Neural progenitor cell (in vitro differentiated cells): ENCODE data around the gene TMEM25.

Experiments used
- EZH2 ChIP-seq: fragments of 200-600 bp; sonication (generic); IDR thresholded peaks from 2 replicates; pipeline ENCODE4 v1.6.1; 2017; ENCODE audit warnings: antibody characterized with exemption, mild to moderate bottlenecking, moderate library complexity
- TF ChIP-seq, protein P1 (sequence below): fragments of 200-600 bp; sonication (generic); IDR thresholded peaks from 2 replicates; pipeline ENCODE4 v1.5.1; 2017; ENCODE audit warnings: antibody characterized with exemption, mild to moderate bottlenecking

DNA sequence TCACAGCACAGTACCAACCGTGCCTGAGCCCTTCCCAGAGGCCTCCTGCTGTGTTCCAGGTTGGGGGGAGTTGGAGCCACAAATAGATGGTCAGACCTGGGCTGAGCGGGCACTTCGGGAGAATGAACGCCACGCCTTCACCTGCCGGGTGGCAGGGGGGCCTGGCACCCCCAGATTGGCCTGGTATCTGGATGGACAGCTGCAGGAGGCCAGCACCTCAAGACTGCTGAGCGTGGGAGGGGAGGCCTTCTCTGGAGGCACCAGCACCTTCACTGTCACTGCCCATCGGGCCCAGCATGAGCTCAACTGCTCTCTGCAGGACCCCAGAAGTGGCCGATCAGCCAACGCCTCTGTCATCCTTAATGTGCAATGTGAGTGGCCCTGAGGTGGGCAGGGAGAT lies 1.1 kb downstream of the TMEM25 start:
- TF ChIP-seq, protein P1, sequence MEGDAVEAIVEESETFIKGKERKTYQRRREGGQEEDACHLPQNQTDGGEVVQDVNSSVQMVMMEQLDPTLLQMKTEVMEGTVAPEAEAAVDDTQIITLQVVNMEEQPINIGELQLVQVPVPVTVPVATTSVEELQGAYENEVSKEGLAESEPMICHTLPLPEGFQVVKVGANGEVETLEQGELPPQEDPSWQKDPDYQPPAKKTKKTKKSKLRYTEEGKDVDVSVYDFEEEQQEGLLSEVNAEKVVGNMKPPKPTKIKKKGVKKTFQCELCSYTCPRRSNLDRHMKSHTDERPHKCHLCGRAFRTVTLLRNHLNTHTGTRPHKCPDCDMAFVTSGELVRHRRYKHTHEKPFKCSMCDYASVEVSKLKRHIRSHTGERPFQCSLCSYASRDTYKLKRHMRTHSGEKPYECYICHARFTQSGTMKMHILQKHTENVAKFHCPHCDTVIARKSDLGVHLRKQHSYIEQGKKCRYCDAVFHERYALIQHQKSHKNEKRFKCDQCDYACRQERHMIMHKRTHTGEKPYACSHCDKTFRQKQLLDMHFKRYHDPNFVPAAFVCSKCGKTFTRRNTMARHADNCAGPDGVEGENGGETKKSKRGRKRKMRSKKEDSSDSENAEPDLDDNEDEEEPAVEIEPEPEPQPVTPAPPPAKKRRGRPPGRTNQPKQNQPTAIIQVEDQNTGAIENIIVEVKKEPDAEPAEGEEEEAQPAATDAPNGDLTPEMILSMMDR, result no peak
- no peak for TF ChIP-seq EZH2
